Natural killer cell (primary cell): ENCODE results near the gene SLC66A1. TPM values are rescaled to one million over a fixed set of nuclear protein-coding genes. Genes with fewer than 3 reads are reported as not detected.

ENCODE experiments used
- ATAC-seq, 3 donors: fragments of 150-1000 bp in 2 of 3; fragments of 200-7000 bp in 1 of 3; cut with Tn5 transposase; 1 replicate in 1 of 3; 2 replicates in 2 of 3; pipeline ENCODE4 v1.10.0; 2021; ENCODE audit warnings: mild to moderate bottlenecking in 2 of 3, moderate library complexity in 2 of 3
- DNase-seq, 2 donors: peaks; one replicate each; pipeline versions ENCODE4 v3.0.0 to v3.0.0-alpha.2; 2013 to 2021; ENCODE audit warnings: mixed read lengths in 1 of 2
- H3K27ac ChIP-seq: one replicate; pipeline ENCODE4 v1.5.1; 2013; ENCODE audit warnings: mild to moderate bottlenecking, low read length
- H3K27me3 ChIP-seq: one replicate; pipeline ENCODE4 v1.6.1; 2013; ENCODE audit warnings: low read length; ENCODE audit not compliant: control insufficient read depth, insufficient read depth
- H3K36me3 ChIP-seq: one replicate; pipeline ENCODE4 v1.6.1; 2013; ENCODE audit warnings: low read length; ENCODE audit not compliant: control insufficient read depth, insufficient read depth
- H3K4me1 ChIP-seq: one replicate; pipeline ENCODE4 v1.6.1; 2013; ENCODE audit warnings: low read length; ENCODE audit not compliant: control insufficient read depth, insufficient read depth
- H3K4me3 ChIP-seq: one replicate; pipeline ENCODE4 v1.5.1; 2013; ENCODE audit warnings: low read length
- H3K9me3 ChIP-seq: one replicate; pipeline ENCODE4 v1.6.1; 2013; ENCODE audit warnings: low read length; ENCODE audit not compliant: control insufficient read depth, insufficient read depth
- H3K27ac Mint-ChIP-seq, 2 donors: one replicate each; pipeline ENCODE4 v1.8.0; 2022; ENCODE audit warnings: mild to moderate bottlenecking in 2 of 2, mixed read lengths in 2 of 2, moderate library complexity in 1 of 2
- H3K27me3 Mint-ChIP-seq, 2 donors: one replicate each; pipeline ENCODE4 v1.8.0; 2022; ENCODE audit warnings: low read depth in 2 of 2, mixed read lengths in 2 of 2
- H3K36me3 Mint-ChIP-seq: one replicate; pipeline ENCODE4 v1.8.0; 2022; ENCODE audit warnings: mixed read lengths
- H3K4me1 Mint-ChIP-seq, 2 donors: one replicate each; pipeline ENCODE4 v1.8.0; 2022; ENCODE audit warnings: mixed read lengths in 2 of 2
- H3K4me3 Mint-ChIP-seq: one replicate; pipeline ENCODE4 v1.8.0; 2022; ENCODE audit warnings: mild to moderate bottlenecking, moderate library complexity, mixed read lengths
- H3K9me3 Mint-ChIP-seq, 2 donors: one replicate each; pipeline ENCODE4 v1.8.0; 2022; ENCODE audit warnings: mixed read lengths in 2 of 2
- WGBS: methylation state at CpG from one replicate; pipeline ENCODE4 v1.1.7; 2013; ENCODE audit warnings: missing lambda C conversion rate; ENCODE audit not compliant: insufficient coverage; 5-methylcytosine and 5-hydroxymethylcytosine counted together
- intact Hi-C: fragments of 100-400 bp; cut with micrococcal nuclease; formaldehyde crosslinking; loops from one replicate; pipeline ENCODE4 v1.14.2; 2022
- total RNA-seq, 4 donors: library from RNA; stranded (reverse); fragments of 120-200 nt in 1 of 4; gene quantifications; one replicate each; pipeline versions ENCODE4 v1.2.3 to v1.2.4, GENCODE V29; 2013 to 2022
- TF ChIP-seq, protein P1 (sequence below): fragments of 200-600 bp; IDR thresholded peaks from one replicate; pipeline ENCODE4 v1.8.0; 2022; ENCODE audit warnings: antibody characterized with exemption

The SLC66A1 gene
- total RNA-seq, 3 donors from 2014 or later (not counting 1 experiment from before 2014, with no cell fraction given), result 5.8 to 8.5 (median 7.6) TPM

DNA sequence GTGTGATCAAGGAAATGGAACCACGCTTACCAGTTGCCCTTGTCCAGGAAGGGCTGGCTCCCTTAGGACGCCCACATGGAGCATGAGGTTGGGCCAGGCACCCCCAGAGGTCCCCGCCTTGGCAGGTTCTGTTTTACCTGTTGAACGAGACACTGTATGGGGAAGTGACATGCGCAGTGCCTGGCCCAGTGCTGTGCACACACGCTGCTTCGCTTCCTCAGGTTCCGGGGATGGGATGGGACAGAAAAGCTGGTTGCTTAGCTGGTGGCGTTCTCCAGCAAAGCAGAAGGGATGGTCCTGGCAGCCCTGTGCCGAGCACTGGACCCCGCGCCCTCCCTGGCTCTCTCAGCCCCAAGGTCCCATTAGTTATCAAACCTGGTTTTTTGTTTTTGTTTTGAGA lies 20.7 kb downstream of the SLC66A1 start:
- Histone ChIP-seq H3K9me3 (no peaks in the 10 kb centered on the region), H3K27me3 (no peaks in the 10 kb centered on the region), H3K4me3 (no peak overlapping the region), H3K4me1 (no peaks in the 10 kb centered on the region), H3K36me3 (peaks cover under 1% of the 10 kb centered on the region), H3K27ac (no peak overlapping the region)
- DNase-seq (no peak), ATAC-seq (no peak)
- TF ChIP-seq, protein P1, sequence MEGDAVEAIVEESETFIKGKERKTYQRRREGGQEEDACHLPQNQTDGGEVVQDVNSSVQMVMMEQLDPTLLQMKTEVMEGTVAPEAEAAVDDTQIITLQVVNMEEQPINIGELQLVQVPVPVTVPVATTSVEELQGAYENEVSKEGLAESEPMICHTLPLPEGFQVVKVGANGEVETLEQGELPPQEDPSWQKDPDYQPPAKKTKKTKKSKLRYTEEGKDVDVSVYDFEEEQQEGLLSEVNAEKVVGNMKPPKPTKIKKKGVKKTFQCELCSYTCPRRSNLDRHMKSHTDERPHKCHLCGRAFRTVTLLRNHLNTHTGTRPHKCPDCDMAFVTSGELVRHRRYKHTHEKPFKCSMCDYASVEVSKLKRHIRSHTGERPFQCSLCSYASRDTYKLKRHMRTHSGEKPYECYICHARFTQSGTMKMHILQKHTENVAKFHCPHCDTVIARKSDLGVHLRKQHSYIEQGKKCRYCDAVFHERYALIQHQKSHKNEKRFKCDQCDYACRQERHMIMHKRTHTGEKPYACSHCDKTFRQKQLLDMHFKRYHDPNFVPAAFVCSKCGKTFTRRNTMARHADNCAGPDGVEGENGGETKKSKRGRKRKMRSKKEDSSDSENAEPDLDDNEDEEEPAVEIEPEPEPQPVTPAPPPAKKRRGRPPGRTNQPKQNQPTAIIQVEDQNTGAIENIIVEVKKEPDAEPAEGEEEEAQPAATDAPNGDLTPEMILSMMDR, result no peak
- no peaks in the 10 kb centered on the region for H3K9me3 Mint-ChIP-seq
- no peaks in the 10 kb centered on the region for H3K27me3 Mint-ChIP-seq
- H3K4me3 Mint-ChIP-seq, result no peak overlapping the region
- peaks cover 0 to 5% of the 10 kb centered on the region in 2 donors for H3K4me1 Mint-ChIP-seq
- H3K27ac Mint-ChIP-seq, result no peak overlapping the region
- intact Hi-C loops, result no loop called here
- H3K36me3 Mint-ChIP-seq, result no peaks in the 10 kb centered on the region
- WGBS, result 87% methylated on average over 12 of the region's 12 CpGs

DNA sequence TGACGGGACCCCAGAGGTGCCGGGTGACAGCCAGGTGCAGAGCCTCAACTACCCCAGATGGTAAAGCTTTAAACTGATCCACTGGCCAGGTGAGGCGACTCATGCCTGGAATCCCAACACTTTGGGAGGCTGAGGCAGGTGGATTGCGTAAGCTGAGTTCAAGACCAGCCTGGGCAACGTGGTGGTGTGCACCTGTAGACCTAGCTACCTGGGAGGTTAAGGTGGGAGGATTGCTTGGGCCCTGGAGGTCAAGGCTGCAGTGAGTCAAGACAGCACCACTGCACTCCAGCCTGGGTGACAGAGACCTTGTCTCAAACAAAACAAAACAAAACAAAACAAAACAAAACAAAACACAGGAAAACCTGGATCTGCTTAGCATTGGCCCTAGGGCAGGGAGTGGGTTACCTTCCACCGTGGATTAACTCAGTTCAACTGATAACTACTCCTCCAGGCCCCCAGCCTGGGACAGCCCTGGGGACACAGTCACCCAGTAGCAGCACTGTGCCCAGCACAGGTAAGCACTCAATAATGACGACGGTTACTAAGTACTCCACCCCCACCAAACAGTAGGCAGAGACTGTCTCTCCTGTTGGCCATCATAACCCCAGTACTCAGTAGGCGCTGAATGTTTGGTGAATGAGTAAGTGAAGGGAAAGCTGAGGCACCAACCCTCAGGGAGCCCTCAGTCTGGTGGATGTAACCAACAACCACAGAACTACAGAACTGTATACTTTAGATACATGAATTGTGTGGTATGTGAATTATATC lies 21.6 kb downstream of the SLC66A1 start:
- Mint-ChIP-seq H3K4me3 (no peak overlapping the region), H3K9me3 (no peaks in the 10 kb centered on the region), H3K27ac (no peak overlapping the region), H3K4me1 (peaks cover 0 to 5% of the 10 kb centered on the region in 2 donors), H3K27me3 (no peaks in the 10 kb centered on the region), H3K36me3 (no peaks in the 10 kb centered on the region)
- no peaks in the 10 kb centered on the region for H3K36me3 ChIP-seq
- 83% methylated on average over 8 of the region's 9 CpGs for WGBS
- ATAC-seq (no peak), DNase-seq (no peak)
- intact Hi-C loops, result no loop called here
- H3K4me1 ChIP-seq, result no peaks in the 10 kb centered on the region
- H3K9me3 ChIP-seq, result no peaks in the 10 kb centered on the region
- H3K27me3 ChIP-seq, result no peaks in the 10 kb centered on the region
- no peak overlapping the region for H3K27ac ChIP-seq
- TF ChIP-seq, protein P1, result no peak
- no peak overlapping the region for H3K4me3 ChIP-seq

DNA sequence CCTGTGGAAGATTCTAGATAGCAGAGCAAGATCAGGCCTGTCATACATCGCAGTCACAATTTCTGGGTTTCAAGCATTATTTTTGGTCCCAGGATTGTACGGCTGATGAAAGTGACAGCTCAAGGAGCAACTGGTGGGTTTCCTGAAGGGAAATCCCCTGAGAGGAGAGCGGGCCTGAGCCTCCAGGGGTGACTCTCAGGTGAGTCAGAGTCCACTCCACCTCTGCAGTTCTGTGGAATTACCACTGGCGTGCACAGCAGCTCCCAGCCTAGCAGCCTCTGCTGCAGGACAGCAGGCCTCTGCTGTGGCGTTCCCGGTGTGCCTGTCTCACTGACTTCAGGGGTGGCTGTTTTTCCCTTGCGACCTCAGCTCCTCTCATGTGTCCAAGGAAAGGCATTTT lies 24.4 kb downstream of the SLC66A1 start:
- DNase-seq (no peak), ATAC-seq (no peak)
- Mint-ChIP-seq H3K36me3 (no peaks in the 10 kb centered on the region), H3K4me1 (no peaks in the 10 kb centered on the region), H3K27me3 (no peaks in the 10 kb centered on the region), H3K27ac (no peak overlapping the region), H3K9me3 (no peaks in the 10 kb centered on the region), H3K4me3 (no peak overlapping the region)
- Histone ChIP-seq H3K27me3 (no peaks in the 10 kb centered on the region), H3K36me3 (peaks cover 14% of the 10 kb centered on the region), H3K4me1 (no peaks in the 10 kb centered on the region), H3K27ac (no peak overlapping the region), H3K9me3 (no peaks in the 10 kb centered on the region), H3K4me3 (no peak overlapping the region)
- TF ChIP-seq, protein P1, result no peak
- WGBS, result 88% methylated on average over 7 of the region's 7 CpGs
- intact Hi-C loops, result no loop called here

DNA sequence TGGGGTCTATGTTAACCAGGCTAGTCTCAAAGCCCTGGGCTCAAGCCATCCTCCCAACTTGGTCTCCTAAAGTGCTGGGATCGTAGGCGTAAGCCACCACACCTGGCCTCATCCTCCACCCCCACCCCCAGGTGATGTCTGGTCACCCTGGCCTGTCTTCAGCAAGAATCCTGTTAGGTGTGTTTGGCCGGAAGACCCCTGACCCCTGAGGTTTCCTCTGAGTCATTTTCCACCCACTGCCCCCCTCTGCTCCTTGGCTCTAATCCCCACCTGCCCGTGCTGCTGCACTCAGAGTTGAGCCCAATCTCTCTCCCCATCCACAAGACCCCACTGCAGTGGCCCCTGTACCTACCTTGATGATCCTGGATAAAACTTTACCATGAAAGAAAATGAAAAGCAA lies 25.2 kb downstream of the SLC66A1 start:
- Histone ChIP-seq H3K27me3 (no peaks in the 10 kb centered on the region), H3K9me3 (no peaks in the 10 kb centered on the region), H3K4me3 (no peak overlapping the region), H3K4me1 (no peaks in the 10 kb centered on the region), H3K36me3 (peaks cover 20% of the 10 kb centered on the region), H3K27ac (no peak overlapping the region)
- H3K4me1 Mint-ChIP-seq, result no peaks in the 10 kb centered on the region
- no peaks in the 10 kb centered on the region for H3K9me3 Mint-ChIP-seq
- TF ChIP-seq, protein P1, result no peak
- H3K27me3 Mint-ChIP-seq, result no peaks in the 10 kb centered on the region
- H3K36me3 Mint-ChIP-seq, result no peaks in the 10 kb centered on the region
- ATAC-seq (no peak), DNase-seq (no peak)
- intact Hi-C loops, result no loop called here
- peak overlapping the region; percentile 65 to 72 for H3K27ac Mint-ChIP-seq
- H3K4me3 Mint-ChIP-seq, result no peak overlapping the region
- 91% methylated on average over 4 of the region's 4 CpGs for WGBS
